LNCaP clone FGC (cell line): ENCODE results near the gene TNFRSF25.

Experiments
- DNase-seq: peaks from one replicate; pipeline ENCODE4 v3.0.0-alpha.2; 2011; ENCODE audit warnings: low read depth
- H3K4me3 ChIP-seq: 2 replicates; pipeline ENCODE4 v1.5.1; 2011; ENCODE audit warnings: mild to moderate bottlenecking, low read depth, low read length, control low read depth
- CTCF ChIP-seq: IDR thresholded peaks from 2 replicates; pipeline ENCODE4 v1.5.1; 2012; ENCODE audit warnings: mild to moderate bottlenecking; ENCODE audit not compliant: control insufficient read depth, insufficient read depth; ENCODE audit errors: extremely low read depth

The TNFRSF25 gene

GRCh38 chr1:6468729-6469461 is 2.9 kb upstream of the TNFRSF25 start:
- no peak overlapping the region for H3K4me3 ChIP-seq
- TF ChIP-seq CTCF = no peak
- no peak for DNase-seq

- TF ChIP-seq CTCF = no peak
- H3K4me3 ChIP-seq = no peak overlapping the region
- no peak for DNase-seq
Measured at GRCh38 chr1:6467744-6468688, 2.0 kb upstream of the TNFRSF25 start.

- no peak for DNase-seq
- no peak for TF ChIP-seq CTCF
- no peak overlapping the region for H3K4me3 ChIP-seq
Measured at GRCh38 chr1:6467224-6467623, 1.3 kb upstream of the TNFRSF25 start.

- no peak for TF ChIP-seq CTCF
- no peak overlapping the region for H3K4me3 ChIP-seq
- no peak for DNase-seq
Measured at GRCh38 chr1:6466751-6467150, 778 bp upstream of the TNFRSF25 start.

GRCh38 chr1:6465461-6466005 is 440 bp downstream of the TNFRSF25 start:
- H3K4me3 ChIP-seq = no peak overlapping the region
- no peak for TF ChIP-seq CTCF
- DNase-seq = no peak

GRCh38 chr1:6464915-6465314 is 1.1 kb downstream of the TNFRSF25 start:
- no peak for TF ChIP-seq CTCF
- DNase-seq = no peak
- no peak overlapping the region for H3K4me3 ChIP-seq
